Measurements from ENCODE around the gene KRTAP3-3.
"Not testable (repeated sequence)": the region's sequence is repeated elsewhere in the genome, so short reads cannot be mapped to it uniquely, and the experiment has no call there.

KRTAP3-3 gene

GRCh38 chr17:40993839-40994238 lies at the start of gene KRTAP3-3:
KRTAP3-3 (minus strand) TSS chr17:40994164; CDS start chr17:40994097, 67 bp downstream.
- no peak for TF ChIP-seq Cebpa-rat (IDR thresholded peaks at IDR 0.05)
- H3K4me3 ChIP-seq, result no peak within 1 kb of the TSS

GRCh38 chr17:41042953-41043352 lies 49.0 kb upstream of the KRTAP3-3 start:
- Histone ChIP-seq H3K36me3 (no peaks in the 10 kb centered on the region), H3K4me3 (no peak overlapping the region), H4K20me1 (no peaks in the 10 kb centered on the region), H3K4me2 (no peak overlapping the region), H3K27ac (no peak overlapping the region), H3K9me3 (peaks cover 9% of the 10 kb centered on the region; the same call in 1 of the 2 replicates), H3K4me1 (no peaks in the 10 kb centered on the region), H3K27me3 (no peaks in the 10 kb centered on the region), H3K9ac (no peak overlapping the region)
- TF ChIP-seq Cebpa-rat (IDR thresholded peaks at IDR 0.05), result no peak

More at GRCh38 chr17:40993839-40994238, at the start of gene KRTAP3-3:
- Histone ChIP-seq H3K4me1 (no peaks in the 10 kb centered on the region), H3K4me2 (no peak within 1 kb of the TSS), H3K9ac (no peak within 1 kb of the TSS), H3K36me3 (no peaks in the 10 kb centered on the region), H3K27me3 (no peaks in the 10 kb centered on the region), H3K27ac (no peak within 1 kb of the TSS), H4K20me1 (no peaks in the 10 kb centered on the region), H3K9me3 (no peaks in the 10 kb centered on the region)

GRCh38 chr17:41040783-41041571 lies 47.0 kb upstream of the KRTAP3-3 start, which contains the start of gene KRTAP1-1:
KRTAP1-1 (minus strand) TSS chr17:41041450; CDS start chr17:41041397, 53 bp downstream.
- H3K4me3 ChIP-seq, H4K20me1 ChIP-seq, H3K9ac ChIP-seq, H3K27ac ChIP-seq, H3K4me2 ChIP-seq, H3K36me3 ChIP-seq, H3K9me3 ChIP-seq, H3K4me1 ChIP-seq, H3K27me3 ChIP-seq: not testable (repeated sequence)

GRCh38 chr17:41037853-41038350 lies 43.9 kb upstream of the KRTAP3-3 start:
- Histone ChIP-seq H3K36me3 (no peaks in the 10 kb centered on the region), H3K4me1 (no peaks in the 10 kb centered on the region), H3K27ac (no peak overlapping the region), H3K9me3 (peaks cover 2% of the 10 kb centered on the region; the same call in 1 of the 2 replicates), H4K20me1 (no peaks in the 10 kb centered on the region), H3K27me3 (no peaks in the 10 kb centered on the region), H3K4me3 (no peak overlapping the region), H3K9ac (no peak overlapping the region), H3K4me2 (no peak overlapping the region)
- TF ChIP-seq Cebpa-rat (IDR thresholded peaks at IDR 0.05), result no peak

GRCh38 chr17:41034346-41034935 lies 40.5 kb upstream of the KRTAP3-3 start, which contains the start of gene KRTAP1-3:
KRTAP1-3 (minus strand) TSS chr17:41034874; CDS start chr17:41034821, 53 bp downstream.
- H3K4me1 ChIP-seq, H3K36me3 ChIP-seq, H3K4me2 ChIP-seq, H3K4me3 ChIP-seq, H4K20me1 ChIP-seq, H3K27me3 ChIP-seq, H3K27ac ChIP-seq, H3K9ac ChIP-seq, H3K9me3 ChIP-seq: not testable (repeated sequence)

GRCh38 chr17:41029633-41030245 lies 35.8 kb upstream of the KRTAP3-3 start, which contains the start of gene KRTAP1-4:
KRTAP1-4 (minus strand) TSS chr17:41030195; CDS start chr17:41030078, 117 bp downstream.
- Histone ChIP-seq H3K27ac (no peak within 1 kb of the TSS), H3K4me2 (no peak within 1 kb of the TSS), H3K4me1 (no peaks in the 10 kb centered on the region), H3K36me3 (no peaks in the 10 kb centered on the region), H3K4me3 (no peak within 1 kb of the TSS), H4K20me1 (no peaks in the 10 kb centered on the region), H3K9me3 (no peaks in the 10 kb centered on the region), H3K27me3 (no peaks in the 10 kb centered on the region), H3K9ac (no peak within 1 kb of the TSS)
- no peak for TF ChIP-seq Cebpa-rat (IDR thresholded peaks at IDR 0.05)

- no peaks in the 10 kb centered on the region for H3K9me3 ChIP-seq
- H4K20me1 ChIP-seq, result no peaks in the 10 kb centered on the region
- no peak within 1 kb of the TSS for H3K4me3 ChIP-seq
- H3K4me1 ChIP-seq, result no peaks in the 10 kb centered on the region
- H3K36me3 ChIP-seq, result no peaks in the 10 kb centered on the region
- TF ChIP-seq Cebpa-rat (IDR thresholded peaks at IDR 0.05), result no peak
- H3K27ac ChIP-seq, result no peak within 1 kb of the TSS
- no peak within 1 kb of the TSS for H3K4me2 ChIP-seq
- H3K9ac ChIP-seq, result no peak within 1 kb of the TSS
- no peaks in the 10 kb centered on the region for H3K27me3 ChIP-seq
Observed at GRCh38 chr17:41026715-41027471, 32.9 kb upstream of the KRTAP3-3 start, which contains the start of gene KRTAP1-5. KRTAP1-5 (minus strand) TSS chr17:41027208; CDS start chr17:41027155, 53 bp downstream.

- H4K20me1 ChIP-seq, result no peaks in the 10 kb centered on the region
- TF ChIP-seq Cebpa-rat (IDR thresholded peaks at IDR 0.05), result no peak
- no peaks in the 10 kb centered on the region for H3K27me3 ChIP-seq
- no peaks in the 10 kb centered on the region for H3K4me1 ChIP-seq
- no peaks in the 10 kb centered on the region for H3K36me3 ChIP-seq
- no peak overlapping the region for H3K4me2 ChIP-seq
- H3K9ac ChIP-seq, result no peak overlapping the region
- H3K4me3 ChIP-seq, result no peak overlapping the region
- H3K9me3 ChIP-seq, result 0 out of 2 replicates have a peak, but pooled peaks cover 6% of the 10 kb centered on the region
- no peak overlapping the region for H3K27ac ChIP-seq
Observed at GRCh38 chr17:41024697-41025096, 30.7 kb upstream of the KRTAP3-3 start.

- no peak overlapping the region for H3K9ac ChIP-seq
- H4K20me1 ChIP-seq, result no peaks in the 10 kb centered on the region
- no peak overlapping the region for H3K4me3 ChIP-seq
- 0 out of 2 replicates have a peak, but pooled peaks cover 6% of the 10 kb centered on the region for H3K9me3 ChIP-seq
- H3K27ac ChIP-seq, result no peak overlapping the region
- no peaks in the 10 kb centered on the region for H3K4me1 ChIP-seq
- no peaks in the 10 kb centered on the region for H3K36me3 ChIP-seq
- H3K4me2 ChIP-seq, result no peak overlapping the region
- H3K27me3 ChIP-seq, result no peaks in the 10 kb centered on the region
- no peak for TF ChIP-seq Cebpa-rat (IDR thresholded peaks at IDR 0.05)
Observed at GRCh38 chr17:41020336-41020735, 26.4 kb upstream of the KRTAP3-3 start.
